Liver (tissue), 2 donors: Measurements from ENCODE around the gene TLR10.

Experiments
- FOXA1 ChIP-seq: IDR thresholded peaks from 2 replicates; pipeline ENCODE4 v1.6.1; 2016; ENCODE audit warnings: antibody characterized with exemption
- TF ChIP-seq, protein P1 (sequence below): fragments of 150-350 bp; IDR thresholded peaks from 2 replicates; pipeline ENCODE4 v1.5.1; 2017; ENCODE audit warnings: improper control_type of control experiment, low read depth, low read length; ENCODE audit not compliant: missing input control
- TF ChIP-seq, protein P2 (sequence below): IDR thresholded peaks from 2 replicates; pipeline ENCODE4 v1.6.1; 2016; ENCODE audit warnings: antibody characterized with exemption
- donor health status: healthy.

DNA sequence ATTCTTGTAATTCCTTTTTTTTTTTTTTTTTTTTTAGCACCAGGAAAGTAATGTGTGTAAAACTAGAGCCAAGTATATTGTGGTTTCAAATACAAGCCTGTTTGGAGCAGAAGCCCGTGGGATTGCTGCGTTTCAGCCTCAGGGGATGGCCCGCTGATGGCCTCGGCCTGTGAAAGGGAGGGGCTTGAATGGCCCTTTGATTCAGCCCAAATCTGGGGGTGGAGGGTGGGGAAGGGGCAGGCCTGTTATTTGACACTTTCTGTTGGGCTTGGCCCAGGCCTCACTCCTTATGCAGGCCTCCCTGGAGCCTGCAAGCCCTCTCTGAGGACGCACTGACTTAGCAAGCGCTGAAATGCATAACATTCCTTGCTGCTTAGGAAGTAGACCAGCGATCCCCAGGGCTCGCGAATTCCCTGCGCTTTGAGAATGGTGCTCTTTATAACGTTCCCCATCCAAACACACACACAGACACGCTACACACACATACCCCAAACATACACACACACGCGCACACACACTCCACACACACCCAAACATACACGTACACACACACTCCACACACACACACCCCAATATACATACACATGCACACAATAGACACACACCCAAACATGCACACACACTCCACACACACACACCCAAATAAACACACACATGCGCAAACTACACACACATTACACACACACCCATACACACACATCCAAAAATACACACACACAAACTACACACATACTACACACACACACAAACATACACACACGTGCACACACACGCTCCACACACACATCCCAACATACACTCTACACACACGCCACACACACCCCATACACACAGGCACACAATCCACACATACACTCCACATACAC, 29.6 kb downstream of the TLR10 start:
- TF ChIP-seq, protein P1, sequence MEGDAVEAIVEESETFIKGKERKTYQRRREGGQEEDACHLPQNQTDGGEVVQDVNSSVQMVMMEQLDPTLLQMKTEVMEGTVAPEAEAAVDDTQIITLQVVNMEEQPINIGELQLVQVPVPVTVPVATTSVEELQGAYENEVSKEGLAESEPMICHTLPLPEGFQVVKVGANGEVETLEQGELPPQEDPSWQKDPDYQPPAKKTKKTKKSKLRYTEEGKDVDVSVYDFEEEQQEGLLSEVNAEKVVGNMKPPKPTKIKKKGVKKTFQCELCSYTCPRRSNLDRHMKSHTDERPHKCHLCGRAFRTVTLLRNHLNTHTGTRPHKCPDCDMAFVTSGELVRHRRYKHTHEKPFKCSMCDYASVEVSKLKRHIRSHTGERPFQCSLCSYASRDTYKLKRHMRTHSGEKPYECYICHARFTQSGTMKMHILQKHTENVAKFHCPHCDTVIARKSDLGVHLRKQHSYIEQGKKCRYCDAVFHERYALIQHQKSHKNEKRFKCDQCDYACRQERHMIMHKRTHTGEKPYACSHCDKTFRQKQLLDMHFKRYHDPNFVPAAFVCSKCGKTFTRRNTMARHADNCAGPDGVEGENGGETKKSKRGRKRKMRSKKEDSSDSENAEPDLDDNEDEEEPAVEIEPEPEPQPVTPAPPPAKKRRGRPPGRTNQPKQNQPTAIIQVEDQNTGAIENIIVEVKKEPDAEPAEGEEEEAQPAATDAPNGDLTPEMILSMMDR = no peak
- TF ChIP-seq, protein P2, sequence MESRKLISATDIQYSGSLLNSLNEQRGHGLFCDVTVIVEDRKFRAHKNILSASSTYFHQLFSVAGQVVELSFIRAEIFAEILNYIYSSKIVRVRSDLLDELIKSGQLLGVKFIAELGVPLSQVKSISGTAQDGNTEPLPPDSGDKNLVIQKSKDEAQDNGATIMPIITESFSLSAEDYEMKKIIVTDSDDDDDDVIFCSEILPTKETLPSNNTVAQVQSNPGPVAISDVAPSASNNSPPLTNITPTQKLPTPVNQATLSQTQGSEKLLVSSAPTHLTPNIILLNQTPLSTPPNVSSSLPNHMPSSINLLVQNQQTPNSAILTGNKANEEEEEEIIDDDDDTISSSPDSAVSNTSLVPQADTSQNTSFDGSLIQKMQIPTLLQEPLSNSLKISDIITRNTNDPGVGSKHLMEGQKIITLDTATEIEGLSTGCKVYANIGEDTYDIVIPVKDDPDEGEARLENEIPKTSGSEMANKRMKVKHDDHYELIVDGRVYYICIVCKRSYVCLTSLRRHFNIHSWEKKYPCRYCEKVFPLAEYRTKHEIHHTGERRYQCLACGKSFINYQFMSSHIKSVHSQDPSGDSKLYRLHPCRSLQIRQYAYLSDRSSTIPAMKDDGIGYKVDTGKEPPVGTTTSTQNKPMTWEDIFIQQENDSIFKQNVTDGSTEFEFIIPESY = no peak
- no peak for TF ChIP-seq FOXA1
